SK-N-SH (cell line): ENCODE results near the gene WSB2. TPM values are rescaled to one million over a fixed set of nuclear protein-coding genes. Genes with fewer than 3 reads are reported as not detected.

Experiments used
- CTCF ChIP-seq: fragments of 200-600 bp; sonication (generic); IDR thresholded peaks from 2 replicates; pipeline ENCODE4 v1.6.1; 2017; ENCODE audit warnings: antibody characterized with exemption, mild to moderate bottlenecking, moderate library complexity
- EP300 ChIP-seq, 2 experiments: IDR thresholded peaks; 2 replicates each; pipeline versions ENCODE4 v1.4.0 to v1.6.1; 2012; ENCODE audit warnings: borderline replicate concordance in 1 of 2, low read depth in 1 of 2, low read length in 1 of 2
- FOXJ3 ChIP-seq: sonication (generic); formaldehyde crosslinking; IDR thresholded peaks from 2 replicates; pipeline ENCODE4 v1.5.1; 2020; ENCODE audit warnings: mild to moderate bottlenecking, missing genetic modification reagents
- GATA2 ChIP-seq: sonication (generic); formaldehyde crosslinking; IDR thresholded peaks from 2 replicates; pipeline ENCODE4 v1.5.0; 2020; ENCODE audit warnings: mild to moderate bottlenecking, missing genetic modification reagents
- JUND ChIP-seq: IDR thresholded peaks from 2 replicates; pipeline ENCODE4 v1.4.0; 2012
- MXI1 ChIP-seq: IDR thresholded peaks from 2 replicates; pipeline ENCODE4 v1.6.1; 2012; ENCODE audit warnings: mild to moderate bottlenecking, low read depth, low read length, improper control_type of control experiment
- POLR2AphosphoS5 ChIP-seq: IDR thresholded peaks from 2 replicates; pipeline ENCODE4 v1.6.1; 2012; ENCODE audit warnings: low read depth, low read length
- RAD21 ChIP-seq: IDR thresholded peaks from 2 replicates; pipeline ENCODE4 v1.6.1; 2012; ENCODE audit warnings: mild to moderate bottlenecking, low read length
- REST ChIP-seq: IDR thresholded peaks from 2 replicates; pipeline ENCODE4 v1.6.1; 2012; ENCODE audit warnings: mild to moderate bottlenecking, low read depth, low read length, moderate library complexity
- RFX5 ChIP-seq: IDR thresholded peaks from 2 replicates; pipeline ENCODE4 v1.6.1; 2012; ENCODE audit warnings: mild to moderate bottlenecking, improper control_type of control experiment, low read length
- RXRA ChIP-seq: IDR thresholded peaks from 2 replicates; pipeline ENCODE4 v1.4.0; 2012; ENCODE audit warnings: low read depth, mild to moderate bottlenecking, borderline replicate concordance
- SMC3 ChIP-seq: IDR thresholded peaks from 2 replicates; pipeline ENCODE4 v1.6.1; 2012; ENCODE audit warnings: low read depth, low read length, improper control_type of control experiment
- USF2 ChIP-seq: fragments of 150-350 bp; IDR thresholded peaks from 2 replicates; pipeline ENCODE4 v1.6.1; 2017; ENCODE audit warnings: antibody characterized with exemption, low read length, low read depth, borderline replicate concordance
- polyA plus RNA-seq, 3 experiments: library from polyadenylated mRNA; depleted of rRNA; stranded (reverse); fragments of >200 nt; gene quantifications; 2 replicates each; pipeline ENCODE4 v1.2.3, GENCODE V29; 2012

The WSB2 gene
- polyA plus RNA-seq, 1 of the 3 experiments (the other 2 are of a cell fraction) = 54.4 TPM

GRCh38 chr12:118052324-118053070 is 8.5 kb downstream of the WSB2 start (continued):
- no peak for TF ChIP-seq RFX5
- TF ChIP-seq EP300 (IDR thresholded peaks at IDR 0.05; ENCODE audit: borderline replicate concordance in 1 of 2, low read depth in 1 of 2, low read length in 1 of 2) = peak in 1 of 2 experiments; percentile 86; a peak in 2 of 4 replicates
- TF ChIP-seq RXRA = peak; percentile 99
- no peak for TF ChIP-seq FOXJ3 (CRISPR knock-in tag)
- no peak for TF ChIP-seq USF2
- TF ChIP-seq RAD21 = no peak
- no peak for TF ChIP-seq SMC3
- TF ChIP-seq CTCF = no peak
- no peak for TF ChIP-seq MXI1
- no peak; the same call in 1 of the 2 replicates for TF ChIP-seq REST
- TF ChIP-seq GATA2 (CRISPR knock-in tag) = no peak
- TF ChIP-seq POLR2AphosphoS5 = peak; percentile 62; the same call in 1 of the 2 replicates
- peak; percentile 96 for TF ChIP-seq JUND
